Ishikawa (cell line): ENCODE measurements around the gene TM7SF2.

Experiments used
- CEBPB ChIP-seq: IDR thresholded peaks from 2 replicates; pipeline ENCODE4 v1.6.1; 2012
- CREB1 ChIP-seq: IDR thresholded peaks from 2 replicates; pipeline ENCODE4 v1.6.1; 2012; ENCODE audit warnings: low read depth
- EGR1 ChIP-seq: IDR thresholded peaks from 2 replicates; pipeline ENCODE4 v1.6.1; 2012
- EP300 ChIP-seq: IDR thresholded peaks from 2 replicates; pipeline ENCODE4 v1.6.1; 2012; ENCODE audit warnings: borderline replicate concordance
- FOXM1 ChIP-seq: IDR thresholded peaks from 2 replicates; pipeline ENCODE4 v1.6.1; 2012; ENCODE audit warnings: low read depth, borderline replicate concordance
- MAX ChIP-seq: IDR thresholded peaks from 2 replicates; pipeline ENCODE4 v1.6.1; 2012
- NFIC ChIP-seq: IDR thresholded peaks from 2 replicates; pipeline ENCODE4 v1.6.1; 2012
- RAD21 ChIP-seq: IDR thresholded peaks from 2 replicates; pipeline ENCODE4 v1.6.1; 2012; ENCODE audit warnings: low read depth
- REST ChIP-seq: IDR thresholded peaks from 2 replicates; pipeline ENCODE4 v1.6.1; 2012; ENCODE audit warnings: low read depth, mild to moderate bottlenecking
- TAF1 ChIP-seq: IDR thresholded peaks from 2 replicates; pipeline ENCODE4 v1.6.1; 2012; ENCODE audit warnings: low read depth, mild to moderate bottlenecking
- TCF12 ChIP-seq: IDR thresholded peaks from 2 replicates; pipeline ENCODE4 v1.6.1; 2012; ENCODE audit warnings: low read depth
- TEAD4 ChIP-seq: IDR thresholded peaks from 2 replicates; pipeline ENCODE4 v1.6.1; 2012
- USF1 ChIP-seq: IDR thresholded peaks from 2 replicates; pipeline ENCODE4 v1.6.1; 2012
- YY1 ChIP-seq: IDR thresholded peaks from 2 replicates; pipeline ENCODE4 v1.6.1; 2012; ENCODE audit warnings: low read depth
- ZBTB7A ChIP-seq: IDR thresholded peaks from 2 replicates; pipeline ENCODE4 v1.6.1; 2012; ENCODE audit warnings: low read depth

Gene TM7SF2

GRCh38 chr11:65134952-65135632 lies 23.4 kb downstream of the TM7SF2 start:
- TF ChIP-seq TAF1 (peak; percentile 69; the same call in 1 of the 2 replicates), MAX (0 out of 2 replicates have a peak, but pooled peaks have one; percentile 1), RAD21 (no peak), TCF12 (no peak), USF1 (no peak), REST (no peak), NFIC (peak; percentile 51; the same call in 1 of the 2 replicates), YY1 (no peak), TEAD4 (no peak), CEBPB (no peak), FOXM1 (no peak), CREB1 (no peak), EP300 (0 out of 2 replicates have a peak, but pooled peaks have one; percentile 30), ZBTB7A (no peak), EGR1 (0 out of 2 replicates have a peak, but pooled peaks have one; percentile 54)

- TF ChIP-seq RAD21 (no peak), REST (no peak), TAF1 (no peak)
These were observed 24.0 kb downstream of the TM7SF2 start for GRCh38 chr11:65135633-65136145.

GRCh38 chr11:65136515-65137096 lies 24.9 kb downstream of the TM7SF2 start:
- no peak for TF ChIP-seq TEAD4
- TF ChIP-seq EGR1 = no peak
- no peak for TF ChIP-seq TCF12
- no peak for TF ChIP-seq REST
- TF ChIP-seq EP300 = no peak
- TF ChIP-seq CEBPB = no peak
- TF ChIP-seq CREB1 = no peak
- no peak for TF ChIP-seq YY1
- TF ChIP-seq FOXM1 = no peak
- no peak for TF ChIP-seq ZBTB7A

GRCh38 chr11:65141896-65142494 lies 30.3 kb downstream of the TM7SF2 start:
- no peak for TF ChIP-seq TCF12
- TF ChIP-seq YY1 = no peak
- TF ChIP-seq FOXM1 = no peak
- no peak for TF ChIP-seq TAF1
- no peak for TF ChIP-seq USF1
- TF ChIP-seq CREB1 = no peak
- no peak for TF ChIP-seq TEAD4
- no peak for TF ChIP-seq REST
- TF ChIP-seq MAX = no peak
- TF ChIP-seq EGR1 = no peak
- TF ChIP-seq RAD21 = no peak
- TF ChIP-seq EP300 = no peak
- no peak for TF ChIP-seq NFIC
- no peak for TF ChIP-seq ZBTB7A
- no peak for TF ChIP-seq CEBPB
